GM10248 (cell line): ENCODE results near the gene TRAPPC8.
A peak's percentile ranks its signal among the peaks of the same experiment; 100 is the strongest.
"Not testable (repeated sequence)": the region's sequence is repeated elsewhere in the genome, so short reads cannot be mapped to it uniquely, and the experiment has no call there.

Experiments
- CTCF ChIA-PET: fragments of 300-600 bp; sonication (Branson Sonifier 250); formaldehyde crosslinking; extraction: SDS; loops from one replicate; lab custom pipeline; 2021; ENCODE audit warnings: antibody characterized with exemption; lab: Yijun Ruan, JAX
- POLR2A ChIA-PET: fragments of 350-650 bp; sonication (Branson Sonifier 250); formaldehyde crosslinking; extraction: SDS; loops from one replicate; lab custom pipeline; 2020; ENCODE audit warnings: antibody characterized with exemption; lab: Yijun Ruan, JAX
- DNase-seq: peaks from one replicate; pipeline ENCODE4 v3.0.0; 2012; ENCODE audit errors: extremely low spot score
- CTCF ChIP-seq: IDR thresholded peaks from 2 replicates; pipeline ENCODE4 v1.5.1; 2012; ENCODE audit warnings: mild to moderate bottlenecking, low read depth; ENCODE audit errors: extremely low read depth, missing control alignments, control extremely low read depth

Gene TRAPPC8

GRCh38 chr18:31821545-31822171 is 121.3 kb downstream of the TRAPPC8 start:
- no peak for TF ChIP-seq CTCF
- POLR2A ChIA-PET = no interaction called here

GRCh38 chr18:31819925-31820229 is 123.1 kb downstream of the TRAPPC8 start:
- DNase-seq = no peak
- TF ChIP-seq CTCF = no peak
- POLR2A ChIA-PET = no interaction called here
- CTCF ChIA-PET = interaction anchor here (0.7 to 2.9 kb wide), 15 partner anchors 9 to 273 kb away, joined by 3 to 21 read pairs (median 4); no protein-coding TSS in a partner anchor

More at GRCh38 chr18:31821545-31822171, 121.3 kb downstream of the TRAPPC8 start:
- CTCF ChIA-PET = interaction anchor here (0.7 to 2.9 kb wide), 9 partner anchors 8 to 266 kb away, joined by 3 to 21 read pairs (median 3); no protein-coding TSS in a partner anchor
- DNase-seq = no peak

DNA sequence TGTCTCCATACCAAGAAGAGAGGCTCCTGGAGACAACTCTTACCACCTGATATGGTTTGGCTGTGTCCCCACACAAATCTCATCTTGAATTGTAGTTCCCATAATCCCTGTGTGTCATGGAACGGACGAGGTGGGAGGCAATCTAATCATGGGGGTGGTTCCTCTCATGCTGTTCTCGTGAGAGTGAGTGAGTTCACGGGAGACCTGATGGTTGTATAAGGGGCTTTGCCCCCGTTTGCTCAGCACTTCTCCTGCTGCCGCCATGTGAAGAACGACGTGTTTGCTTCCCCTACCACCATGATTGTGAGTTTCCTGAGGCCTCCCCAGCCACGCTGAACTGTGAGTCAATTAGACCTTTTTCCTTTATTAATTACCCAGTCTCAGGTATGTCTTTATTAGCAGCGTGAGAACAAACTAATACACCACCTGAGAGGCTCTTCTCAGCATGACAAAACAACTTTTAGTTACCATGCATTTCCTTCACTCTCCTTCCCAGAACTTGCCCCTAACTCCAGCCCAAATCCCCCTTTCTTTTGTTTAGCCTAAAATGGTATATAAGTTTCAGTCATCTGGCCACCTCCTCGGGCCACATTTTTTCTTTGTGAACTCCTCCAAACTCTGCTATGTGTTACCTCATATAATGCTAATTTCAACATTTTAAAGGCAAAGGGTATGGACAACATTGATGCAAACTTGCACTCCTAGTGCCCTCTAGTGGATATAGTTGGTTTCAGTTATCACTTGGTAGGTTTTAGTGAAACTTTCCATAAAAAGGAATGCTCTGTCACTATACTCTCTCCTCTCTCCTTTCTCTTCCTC is 123.6 kb downstream of the TRAPPC8 start:
- ChIA-PET CTCF (interaction anchor here (0.7 to 2.9 kb wide), 14 partner anchors 10 to 267 kb away, joined by 3 to 21 read pairs (median 5); no protein-coding TSS in a partner anchor), POLR2A (no interaction called here)
- peak; percentile 76 for TF ChIP-seq CTCF
- peak; percentile 33 for DNase-seq

- TF ChIP-seq CTCF = no peak
- CTCF ChIA-PET = interaction anchor here (1.4 to 1.8 kb wide), 5 partner anchors 13 to 258 kb away, joined by 4 to 6 read pairs (median 4); no protein-coding TSS in a partner anchor
- POLR2A ChIA-PET = no interaction called here
- DNase-seq = no peak
These were observed 128.8 kb downstream of the TRAPPC8 start for GRCh38 chr18:31814132-31814531.

GRCh38 chr18:31810336-31811130 is 132.4 kb downstream of the TRAPPC8 start:
- not testable (repeated sequence) for DNase-seq

DNA sequence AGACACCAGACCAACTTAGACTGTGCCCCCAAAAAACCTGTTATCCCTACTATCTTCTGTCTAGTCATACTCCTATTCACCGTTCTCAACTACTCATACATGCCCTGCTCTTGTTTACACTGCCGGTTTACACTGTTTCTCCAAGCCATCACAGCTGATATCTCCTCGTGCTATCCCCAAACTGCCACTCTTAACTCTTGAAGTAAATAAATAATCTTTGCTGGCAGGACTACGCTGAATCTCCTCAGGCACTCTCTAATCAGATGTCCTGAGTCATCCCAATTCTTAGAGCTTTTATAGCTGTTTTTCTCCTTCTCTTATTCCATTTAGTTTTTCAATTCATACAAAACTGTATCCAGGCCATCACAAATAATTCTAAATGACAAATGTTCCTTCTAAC is 133.9 kb downstream of the TRAPPC8 start:
- POLR2A ChIA-PET = not testable (repeated sequence)

More at GRCh38 chr18:31810336-31811130, 132.4 kb downstream of the TRAPPC8 start:
- POLR2A ChIA-PET, CTCF ChIA-PET: not testable (repeated sequence)

GRCh38 chr18:31801078-31801477 is 141.8 kb downstream of the TRAPPC8 start:
- POLR2A ChIA-PET = no interaction called here
- CTCF ChIA-PET = interaction anchor here (1.4 to 1.6 kb wide), 3 partner anchors 13 to 76 kb away, joined by 3 to 4 read pairs (median 4); no protein-coding TSS in a partner anchor
- DNase-seq = no peak
- no peak for TF ChIP-seq CTCF

More for the DNA sequence above, 133.9 kb downstream of the TRAPPC8 start:
- DNase-seq, CTCF ChIA-PET: not testable (repeated sequence)

DNA sequence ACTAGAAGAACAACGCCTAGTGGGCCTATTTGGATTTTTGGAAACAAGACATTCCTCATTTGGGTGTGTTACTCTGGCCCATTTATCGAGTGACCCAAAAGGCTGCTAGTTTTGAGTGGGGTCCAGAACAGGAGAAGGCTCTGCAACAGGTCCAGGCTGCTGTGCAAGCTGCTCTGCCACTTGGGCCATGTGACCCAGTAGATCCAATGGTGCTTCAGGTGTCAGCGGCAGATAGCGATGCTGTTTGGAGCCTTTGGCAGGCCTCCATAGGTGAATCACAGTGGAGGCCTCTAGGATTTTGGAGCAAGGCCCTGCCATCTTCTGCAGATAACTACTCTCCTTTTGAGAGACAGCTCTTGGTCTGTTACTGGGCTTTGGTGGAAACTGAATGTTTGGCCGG is 143.7 kb downstream of the TRAPPC8 start:
- DNase-seq, CTCF ChIA-PET, POLR2A ChIA-PET: not testable (repeated sequence)
